NCI-H2107 treated with DMSO at 0.1 percent for 48 hours (cell line): ENCODE measurements around the gene EPSTI1.
"Not testable (repeated sequence)": the region's sequence is repeated elsewhere in the genome, so short reads cannot be mapped to it uniquely, and the experiment has no call there.

Experiments
- DNase-seq: peaks from one replicate; lab custom pipeline; 2025; ENCODE audit not compliant: unreplicated experiment; lab: John Stamatoyannopoulos, UW

EPSTI1 gene

GRCh38 chr13:42895776-42896175 is 96.3 kb downstream of the EPSTI1 start:
- DNase-seq, result no peak

- peak; percentile 43 for DNase-seq
Measured at GRCh38 chr13:42894765-42895243, 97.2 kb downstream of the EPSTI1 start.

GRCh38 chr13:42893214-42893671 is 98.8 kb downstream of the EPSTI1 start:
- DNase-seq, result no peak

- no peak for DNase-seq
Measured at GRCh38 chr13:42892760-42893159, 99.3 kb downstream of the EPSTI1 start.

- DNase-seq, result no peak
Measured at GRCh38 chr13:42891591-42891990, 100.5 kb downstream of the EPSTI1 start.

GRCh38 chr13:42885325-42885724 is 106.7 kb downstream of the EPSTI1 start:
- no peak for DNase-seq

GRCh38 chr13:42883771-42884467 is 108.1 kb downstream of the EPSTI1 start:
- peak; percentile 46 for DNase-seq

- no peak for DNase-seq
Measured at GRCh38 chr13:42883142-42883541, 108.9 kb downstream of the EPSTI1 start.

- DNase-seq, result no peak
Measured at GRCh38 chr13:42880056-42880605, 111.9 kb downstream of the EPSTI1 start.

- DNase-seq, result no peak
Measured at GRCh38 chr13:42878721-42879120, 113.3 kb downstream of the EPSTI1 start.

GRCh38 chr13:42876887-42877545 is 115.0 kb downstream of the EPSTI1 start:
- no peak for DNase-seq

- DNase-seq, result no peak
Measured at GRCh38 chr13:42876270-42876714, 115.7 kb downstream of the EPSTI1 start.

- no peak for DNase-seq
Measured at GRCh38 chr13:42875475-42876269, 116.4 kb downstream of the EPSTI1 start.

GRCh38 chr13:42874221-42874620 is 117.8 kb downstream of the EPSTI1 start:
- DNase-seq, result no peak

GRCh38 chr13:42873081-42873480 is 119.0 kb downstream of the EPSTI1 start:
- no peak for DNase-seq

- DNase-seq, result no peak
Measured at GRCh38 chr13:42867232-42867631, 124.8 kb downstream of the EPSTI1 start.

- no peak for DNase-seq
Measured at GRCh38 chr13:42865768-42866102, 126.3 kb downstream of the EPSTI1 start.

- DNase-seq, result no peak
Measured at GRCh38 chr13:42864952-42865767, 126.9 kb downstream of the EPSTI1 start.

GRCh38 chr13:42862370-42862769 is 129.7 kb downstream of the EPSTI1 start:
- not testable (repeated sequence) for DNase-seq

- no peak for DNase-seq
Measured at GRCh38 chr13:42860485-42860884, 131.6 kb downstream of the EPSTI1 start.

GRCh38 chr13:42859760-42860159 is 132.3 kb downstream of the EPSTI1 start:
- no peak for DNase-seq
